Esophagus (tissue), 2 donors: ENCODE measurements around the gene PTTG1IP. TPM values are rescaled to one million over a fixed set of nuclear protein-coding genes. Genes with fewer than 3 reads are reported as not detected.

Experiments
- H3K27ac ChIP-seq, 2 donors: one replicate each; pipeline ENCODE4 v1.5.1; 2013; ENCODE audit warnings: low read depth in 2 of 2, mild to moderate bottlenecking in 2 of 2, inconsistent platforms in 1 of 2, low read length in 1 of 2, moderate library complexity in 1 of 2
- H3K27me3 ChIP-seq, 2 donors: one replicate each; pipeline ENCODE4 v1.6.1; 2013; ENCODE audit warnings: low read length in 2 of 2, control low read depth in 1 of 2, mild to moderate bottlenecking in 1 of 2; ENCODE audit not compliant: insufficient read depth in 2 of 2, control insufficient read depth in 1 of 2
- H3K36me3 ChIP-seq, 2 donors: one replicate each; pipeline ENCODE4 v1.6.1; 2013; ENCODE audit warnings: low read length in 1 of 2; ENCODE audit not compliant: control insufficient read depth in 2 of 2, insufficient read depth in 2 of 2
- H3K4me1 ChIP-seq, 2 donors: one replicate each; pipeline ENCODE4 v1.6.1; 2013; ENCODE audit warnings: low read length in 1 of 2; ENCODE audit not compliant: control insufficient read depth in 2 of 2, insufficient read depth in 2 of 2
- H3K4me3 ChIP-seq, 2 donors: one replicate each; pipeline ENCODE4 v1.5.1; 2013; ENCODE audit warnings: low read length in 2 of 2, mild to moderate bottlenecking in 2 of 2, low read depth in 1 of 2, moderate library complexity in 1 of 2
- H3K9me3 ChIP-seq, 2 donors: one replicate each; pipeline ENCODE4 v1.6.1; 2013; ENCODE audit warnings: mild to moderate bottlenecking in 2 of 2, low read depth in 1 of 2, low read length in 1 of 2, moderate library complexity in 1 of 2; ENCODE audit not compliant: control insufficient read depth in 2 of 2, insufficient read depth in 1 of 2
- WGBS, 2 donors: extraction: QIAGEN DNeasy Blood & Tissue Kit; methylation state at CpG; one replicate each; pipeline ENCODE4 v1.1.7; 2013; 5-methylcytosine and 5-hydroxymethylcytosine counted together
- polyA plus RNA-seq, 2 donors: library from polyadenylated mRNA; stranded (reverse); fragments of 200-250 nt; gene quantifications; one replicate each; pipeline ENCODE4 v1.2.3, GENCODE V29; 2013
- donor health status: healthy with polysubstance abuse.
- donor health status: Bipolar disorder and iron deficiency.

The PTTG1IP gene
- polyA plus RNA-seq, 2 donors: 45.8 to 47.4 TPM

DNA sequence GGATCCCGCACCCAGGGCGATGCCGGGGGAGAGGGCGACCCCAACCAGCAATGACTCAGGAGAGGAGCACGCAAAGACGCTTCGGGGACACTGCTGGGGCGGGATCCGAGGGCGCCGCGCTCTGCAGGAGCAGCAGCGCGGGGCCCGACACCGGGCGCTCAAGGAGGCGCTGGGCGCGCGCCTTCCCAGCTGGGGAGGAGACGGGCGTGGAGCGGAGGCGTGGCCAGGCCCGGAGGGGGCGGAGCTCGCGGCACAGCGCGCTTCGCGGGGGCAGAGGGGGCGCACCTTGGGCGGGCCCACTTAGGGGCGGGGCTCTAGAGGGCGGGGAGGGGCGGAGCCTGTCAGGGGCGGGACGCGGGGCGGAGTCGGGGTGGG, 56.0 kb downstream of the PTTG1IP start:
- peak overlapping the region; percentile 64 to 84 for H3K27ac ChIP-seq
- peaks cover 0 to 6% of the 10 kb centered on the region in 2 donors for H3K9me3 ChIP-seq
- WGBS, 2 donors: 1% methylated on average over 25 to 43 of the region's 43 CpGs

GRCh38 chr21:44816761-44817505, 56.6 kb downstream of the PTTG1IP start:
- 55 to 58% methylated on average over 52 to 57 of the region's 57 CpGs for WGBS, 2 donors
- no peak overlapping the region for H3K27ac ChIP-seq
- no peaks in the 10 kb centered on the region for H3K27me3 ChIP-seq
- peaks cover 8 to 9% of the 10 kb centered on the region in 2 donors for H3K36me3 ChIP-seq
- peak overlapping the region; percentile 47 to 62 for H3K4me3 ChIP-seq
- H3K9me3 ChIP-seq: peaks cover 0 to 4% of the 10 kb centered on the region in 2 donors
- H3K4me1 ChIP-seq: peaks cover 0 to 11% of the 10 kb centered on the region in 2 donors

More for the DNA sequence above, 56.0 kb downstream of the PTTG1IP start:
- Histone ChIP-seq H3K4me3 (peak overlapping the region; percentile 47 to 70), H3K27me3 (no peaks in the 10 kb centered on the region), H3K36me3 (peaks cover 8 to 9% of the 10 kb centered on the region in 2 donors), H3K4me1 (peaks cover 0 to 11% of the 10 kb centered on the region in 2 donors)

GRCh38 chr21:44815852-44816628, 57.5 kb downstream of the PTTG1IP start:
- H3K9me3 ChIP-seq: no peaks in the 10 kb centered on the region
- no peak overlapping the region for H3K4me3 ChIP-seq
- H3K4me1 ChIP-seq: peaks cover 0 to 11% of the 10 kb centered on the region in 2 donors
- H3K27me3 ChIP-seq: no peaks in the 10 kb centered on the region
- WGBS, 2 donors: 74 to 82% methylated on average over 10 of the region's 10 CpGs
- H3K27ac ChIP-seq: no peak overlapping the region
- H3K36me3 ChIP-seq: peaks cover 8 to 9% of the 10 kb centered on the region in 2 donors

DNA sequence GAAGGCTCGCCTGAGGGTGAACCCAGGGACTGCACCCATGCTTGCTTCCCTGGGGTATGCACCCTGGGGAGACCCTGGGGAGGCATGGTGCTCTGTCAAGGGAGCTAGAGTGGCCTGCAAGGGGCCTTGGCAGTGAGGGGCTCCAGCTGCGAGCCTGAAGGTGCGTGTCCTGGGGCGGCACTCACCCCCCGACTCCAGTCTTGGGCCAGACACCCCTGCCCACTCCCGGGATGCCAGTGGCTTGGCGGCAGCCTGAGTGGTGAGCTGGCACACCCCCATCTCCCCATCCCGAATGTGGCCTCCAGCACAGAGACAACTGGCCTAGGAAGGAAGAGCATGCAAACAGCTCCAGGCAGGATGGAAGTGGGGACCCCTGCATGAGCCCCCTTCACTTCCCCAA, 58.3 kb downstream of the PTTG1IP start:
- WGBS, 2 donors: 87 to 90% methylated on average over 8 of the region's 8 CpGs
- Histone ChIP-seq H3K27me3 (no peaks in the 10 kb centered on the region), H3K27ac (no peak overlapping the region), H3K4me1 (peaks cover 0 to 17% of the 10 kb centered on the region in 2 donors), H3K36me3 (peaks cover 9 to 16% of the 10 kb centered on the region in 2 donors), H3K4me3 (no peak overlapping the region), H3K9me3 (no peaks in the 10 kb centered on the region)

- no peaks in the 10 kb centered on the region for H3K27me3 ChIP-seq
- H3K4me3 ChIP-seq: no peak overlapping the region
- H3K4me1 ChIP-seq: peaks cover 0 to 17% of the 10 kb centered on the region in 2 donors
- H3K27ac ChIP-seq: no peak overlapping the region
- no peaks in the 10 kb centered on the region for H3K9me3 ChIP-seq
- 83 to 87% methylated on average over 11 of the region's 11 CpGs for WGBS, 2 donors
- H3K36me3 ChIP-seq: peaks cover 9 to 20% of the 10 kb centered on the region in 2 donors
These were observed 58.9 kb downstream of the PTTG1IP start for GRCh38 chr21:44814498-44815023.

DNA sequence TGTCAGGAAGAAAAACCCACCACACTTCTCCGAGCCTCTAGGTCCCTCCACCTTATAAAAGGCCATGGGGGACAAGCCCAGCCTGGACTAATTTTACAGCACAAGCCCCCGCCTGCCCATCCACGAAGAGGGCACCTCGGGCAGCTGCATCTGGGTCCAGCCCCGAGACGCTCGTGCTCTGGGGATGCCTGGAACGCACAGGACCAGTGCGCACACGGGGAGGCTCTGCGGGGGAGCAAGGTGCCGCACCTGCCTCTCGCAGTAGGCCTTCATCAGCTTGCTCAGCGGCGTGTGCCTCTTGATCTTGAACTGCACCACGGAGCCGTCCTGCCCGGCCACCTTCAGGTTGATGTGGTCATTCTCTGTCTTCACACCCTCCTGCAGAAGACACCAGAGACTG, 59.8 kb downstream of the PTTG1IP start:
- Histone ChIP-seq H3K27ac (no peak overlapping the region), H3K4me1 (peaks cover 0 to 17% of the 10 kb centered on the region in 2 donors), H3K27me3 (no peaks in the 10 kb centered on the region), H3K9me3 (no peaks in the 10 kb centered on the region), H3K36me3 (peaks cover 9 to 21% of the 10 kb centered on the region in 2 donors), H3K4me3 (no peak overlapping the region)
- 90 to 91% methylated on average over 18 of the region's 18 CpGs for WGBS, 2 donors

DNA sequence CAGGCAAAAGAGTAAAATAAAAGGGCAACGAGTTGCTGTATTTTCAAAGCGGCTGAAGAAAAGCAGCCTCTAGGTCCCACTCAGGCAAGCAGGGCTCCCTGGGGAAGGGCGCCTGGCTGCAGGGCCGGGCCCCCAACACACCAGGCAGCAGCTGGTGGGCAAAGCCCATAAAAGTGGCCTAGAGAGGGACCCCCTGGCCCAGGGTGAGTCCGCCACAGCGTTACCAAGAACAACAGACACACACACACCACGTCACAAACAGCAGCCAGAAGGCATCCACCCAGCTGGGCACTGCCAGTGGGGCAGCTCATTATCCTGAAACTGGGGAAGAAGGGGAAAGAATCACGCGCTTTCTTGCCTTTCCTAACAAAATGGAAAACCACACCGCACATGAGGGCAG, 60.3 kb downstream of the PTTG1IP start:
- Histone ChIP-seq H3K4me1 (peaks cover 0 to 17% of the 10 kb centered on the region in 2 donors), H3K9me3 (no peaks in the 10 kb centered on the region), H3K27me3 (no peaks in the 10 kb centered on the region), H3K36me3 (peaks cover 9 to 24% of the 10 kb centered on the region in 2 donors), H3K4me3 (no peak overlapping the region), H3K27ac (no peak overlapping the region)
- 93 to 96% methylated on average over 10 of the region's 10 CpGs for WGBS, 2 donors

GRCh38 chr21:44812640-44813039, 60.9 kb downstream of the PTTG1IP start:
- Histone ChIP-seq H3K36me3 (peaks cover 9 to 24% of the 10 kb centered on the region in 2 donors), H3K9me3 (no peaks in the 10 kb centered on the region), H3K27me3 (no peaks in the 10 kb centered on the region), H3K27ac (no peak overlapping the region), H3K4me3 (no peak overlapping the region), H3K4me1 (peaks cover 0 to 17% of the 10 kb centered on the region in 2 donors)
- 73 to 83% methylated on average over 14 of the region's 14 CpGs for WGBS, 2 donors

DNA sequence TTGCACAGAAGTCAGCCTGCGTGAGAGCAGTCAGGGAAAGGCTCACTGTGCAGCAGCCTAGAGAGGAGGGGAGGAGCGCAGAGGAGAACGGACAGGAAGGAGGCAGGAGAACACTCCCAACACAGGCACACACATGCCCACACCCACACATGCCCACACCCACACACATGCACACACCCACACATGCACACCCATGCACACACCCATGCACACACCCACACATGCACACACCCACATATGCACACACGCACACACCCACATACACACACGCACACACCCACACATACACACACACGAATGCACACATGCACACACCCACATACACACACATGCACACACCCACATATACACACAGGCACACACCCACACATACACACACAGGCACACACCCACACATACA, 62.7 kb downstream of the PTTG1IP start:
- Histone ChIP-seq H3K27me3 (no peaks in the 10 kb centered on the region), H3K36me3 (peaks cover 9 to 32% of the 10 kb centered on the region in 2 donors), H3K4me3 (no peak overlapping the region), H3K27ac (no peak overlapping the region), H3K9me3 (no peaks in the 10 kb centered on the region), H3K4me1 (peaks cover 0 to 5% of the 10 kb centered on the region in 2 donors)
- WGBS, 2 donors: 84% methylated on average over 6 of the region's 6 CpGs
